Measurements from ENCODE around the gene ZBED2.

Gene ZBED2

GRCh38 chr3:111579495-111579894 lies 15.7 kb downstream of the ZBED2 start:
- DNase-seq (ENCODE audit: extremely low read depth, low read depth), result no peak
- no peak for TF ChIP-seq CTCF (IDR thresholded peaks at IDR 0.05; ENCODE audit: low read depth, low read length, missing control alignments)
- no peak overlapping the region for H3K4me3 ChIP-seq (replicated peaks; ENCODE audit: low read depth, low read length)

GRCh38 chr3:111578867-111579266 lies 16.3 kb downstream of the ZBED2 start:
- no peak for TF ChIP-seq CTCF (IDR thresholded peaks at IDR 0.05; ENCODE audit: low read depth, low read length, missing control alignments)
- no peak overlapping the region for H3K4me3 ChIP-seq (replicated peaks; ENCODE audit: low read depth, low read length)
- DNase-seq (ENCODE audit: extremely low read depth, low read depth), result no peak

- peak; percentile 70 for DNase-seq (ENCODE audit: extremely low read depth, low read depth)
- peak; percentile 58 for TF ChIP-seq CTCF (IDR thresholded peaks at IDR 0.05; ENCODE audit: low read depth, low read length, missing control alignments)
- H3K4me3 ChIP-seq (replicated peaks; ENCODE audit: low read depth, low read length), result no peak overlapping the region
Measured at GRCh38 chr3:111577798-111578685, 17.1 kb downstream of the ZBED2 start.

GRCh38 chr3:111577113-111577512 lies 18.0 kb downstream of the ZBED2 start:
- no peak for DNase-seq (ENCODE audit: extremely low read depth, low read depth)
- no peak overlapping the region for H3K4me3 ChIP-seq (replicated peaks; ENCODE audit: low read depth, low read length)
- TF ChIP-seq CTCF (IDR thresholded peaks at IDR 0.05; ENCODE audit: low read depth, low read length, missing control alignments), result no peak

GRCh38 chr3:111571907-111572460 lies 23.2 kb downstream of the ZBED2 start:
- no peak for TF ChIP-seq CTCF (IDR thresholded peaks at IDR 0.05; ENCODE audit: low read depth, low read length, missing control alignments)
- no peak overlapping the region for H3K4me3 ChIP-seq (replicated peaks; ENCODE audit: low read depth, low read length)
- DNase-seq (ENCODE audit: extremely low read depth, low read depth), result no peak

GRCh38 chr3:111571282-111571681 lies 23.9 kb downstream of the ZBED2 start:
- TF ChIP-seq CTCF (IDR thresholded peaks at IDR 0.05; ENCODE audit: low read depth, low read length, missing control alignments), result no peak
- H3K4me3 ChIP-seq (replicated peaks; ENCODE audit: low read depth, low read length), result no peak overlapping the region
- DNase-seq (ENCODE audit: extremely low read depth, low read depth), result no peak

Data from HFF-Myc (cell line).